ENCODE measurements around the gene C1orf122. TPM values are rescaled to one million over a fixed set of nuclear protein-coding genes. Genes with fewer than 3 reads are reported as not detected.

Gene C1orf122
- total RNA-seq, 1 donor from 2014 or later = 21.2 TPM

DNA sequence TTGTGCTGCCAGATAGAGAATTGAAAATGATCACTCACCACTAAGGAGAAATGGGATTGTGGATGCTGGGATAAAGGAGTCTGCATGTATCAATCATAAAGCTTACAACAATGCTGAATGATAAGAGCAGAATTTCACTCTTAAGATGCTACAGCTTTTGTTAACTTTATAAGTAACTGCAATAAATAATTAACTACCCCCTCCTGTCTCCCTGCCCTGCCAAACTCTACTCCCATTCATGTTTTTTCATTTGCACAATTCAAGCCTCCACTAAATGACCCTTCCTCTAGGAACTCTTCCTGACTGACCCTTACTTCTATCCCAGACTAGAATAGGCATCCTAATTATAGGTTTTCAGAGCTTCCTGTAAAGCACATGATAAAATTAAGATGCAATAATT lies 36.9 kb downstream of the C1orf122 start:
- intact Hi-C loops (cut with micrococcal nuclease) = no loop called here

DNA sequence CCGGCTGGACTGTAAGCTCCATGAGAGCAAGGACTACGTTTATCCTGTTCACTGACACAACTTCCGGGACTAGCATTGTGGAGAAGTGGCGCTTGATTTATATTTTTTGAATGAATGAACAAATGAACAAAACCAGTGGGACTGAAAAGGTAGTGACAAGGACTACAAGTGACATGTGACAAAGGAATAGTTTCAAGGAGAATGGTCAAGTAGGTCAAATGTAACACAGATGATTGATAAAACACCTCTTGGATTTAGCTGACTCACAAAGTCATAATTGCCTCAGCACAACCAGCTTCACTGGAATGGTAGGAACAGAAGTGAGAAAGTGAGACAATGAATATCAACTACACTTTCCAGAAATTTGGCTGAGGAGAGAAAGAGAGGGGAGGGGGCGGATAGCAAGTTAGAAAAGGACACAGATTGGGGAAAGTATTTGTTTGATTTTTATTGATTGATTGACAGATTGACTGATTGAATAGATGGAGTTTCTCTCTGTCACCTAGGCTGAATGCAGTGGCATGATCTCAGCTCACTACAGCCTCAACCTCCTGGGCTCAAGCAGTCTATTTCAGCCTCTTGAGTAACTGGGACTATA lies 37.6 kb downstream of the C1orf122 start:
- intact Hi-C loops (cut with micrococcal nuclease) = no loop called here

DNA sequence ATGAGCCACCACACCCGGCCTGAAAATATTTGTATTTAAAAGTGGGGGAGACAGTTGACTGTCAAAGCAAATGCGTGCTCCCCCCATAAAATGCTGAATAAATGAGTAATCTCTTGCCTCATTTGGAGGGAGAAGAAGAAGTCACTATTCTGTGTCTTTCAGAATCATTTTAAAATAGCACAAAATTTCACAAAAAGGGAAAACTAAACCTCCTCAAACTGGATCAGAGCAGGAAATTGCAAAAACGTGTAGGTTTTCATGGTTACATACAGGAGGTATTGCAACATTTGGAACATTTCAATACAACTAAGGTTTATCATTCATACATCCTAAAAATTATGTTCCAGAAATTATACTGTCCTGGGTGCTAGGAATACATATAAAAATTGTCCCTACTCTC lies 38.2 kb downstream of the C1orf122 start:
- intact Hi-C loops (cut with micrococcal nuclease) = no loop called here

DNA sequence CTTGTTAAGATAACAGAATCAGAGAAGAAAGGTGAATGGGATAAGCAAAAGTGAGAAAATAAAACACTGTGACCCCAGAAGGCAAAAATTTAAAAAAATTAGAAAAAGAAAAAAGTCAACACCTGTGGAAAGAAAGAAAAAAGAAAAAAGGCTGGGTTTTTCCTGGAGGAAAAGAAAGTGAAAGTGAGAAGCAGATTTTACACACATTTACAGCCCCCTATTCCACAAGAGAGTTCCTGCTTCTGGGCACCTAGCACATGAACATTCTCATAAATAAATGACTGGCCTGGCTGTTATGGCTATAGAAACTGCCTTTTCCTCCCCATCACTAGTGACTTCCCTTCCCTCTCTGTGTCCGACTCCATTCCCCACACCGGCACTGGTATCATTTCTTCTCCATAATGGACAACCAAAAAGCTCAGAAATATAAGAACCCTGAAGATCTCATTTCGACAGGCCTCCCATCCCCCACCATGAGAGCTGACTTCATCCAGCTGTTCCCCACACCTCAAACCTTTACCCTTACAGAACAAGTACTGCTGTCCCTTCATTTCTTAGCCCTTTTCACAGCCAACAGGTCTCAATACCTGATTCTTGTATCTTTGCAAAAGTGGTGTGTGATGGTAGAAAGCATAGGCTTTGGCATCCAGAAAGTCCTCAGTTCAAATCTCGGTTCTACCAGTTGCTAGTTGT lies 39.2 kb downstream of the C1orf122 start:
- intact Hi-C loops (cut with micrococcal nuclease) = no loop called here

DNA sequence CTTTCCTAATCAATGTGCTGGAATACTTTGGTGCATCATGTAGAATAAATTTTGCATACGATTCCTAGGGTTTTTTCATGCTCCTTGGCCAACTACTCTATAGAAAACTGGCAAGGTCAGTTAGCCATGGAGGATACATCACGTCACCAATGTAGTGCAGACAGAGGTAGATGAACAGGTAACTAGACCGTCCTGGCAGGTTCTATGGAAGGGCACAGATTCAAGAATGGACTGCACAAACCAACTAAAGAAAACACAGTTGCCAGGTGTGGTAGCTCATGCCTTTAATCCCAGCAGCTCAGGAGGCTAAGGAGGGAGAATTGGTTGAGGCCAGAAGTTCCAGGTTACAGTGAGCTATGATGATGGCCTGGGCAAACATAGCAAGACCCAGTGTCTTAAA lies 41.9 kb downstream of the C1orf122 start:
- intact Hi-C loops (cut with micrococcal nuclease) = no loop called here

DNA sequence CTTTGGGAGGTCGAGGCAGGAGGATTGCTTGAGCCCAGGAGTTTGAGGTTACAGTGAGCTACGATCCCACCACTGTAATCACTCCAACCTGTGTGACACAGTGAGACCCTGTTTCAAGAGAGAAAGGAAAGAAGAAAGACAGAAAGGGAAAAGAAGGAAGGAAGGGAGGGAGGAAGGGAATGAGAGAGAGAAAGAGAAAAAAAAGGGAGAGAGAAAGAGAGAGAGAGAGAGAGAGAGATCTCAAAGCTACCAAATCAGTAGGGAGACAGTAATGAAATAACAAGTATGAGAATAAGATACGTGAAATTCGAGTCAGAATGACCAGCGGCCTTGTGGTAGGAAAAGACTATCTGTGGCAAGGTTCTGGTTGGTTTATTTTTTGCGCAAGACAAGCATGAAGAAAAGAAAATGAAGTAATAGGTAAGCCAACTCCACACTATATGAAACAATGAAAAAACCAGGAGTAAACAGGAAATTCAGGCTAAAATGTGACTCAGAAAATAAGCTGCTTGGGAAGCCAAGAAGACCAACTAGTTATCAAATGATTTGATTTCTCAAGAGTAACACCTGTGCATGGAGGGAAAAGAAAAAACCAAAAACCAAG lies 42.9 kb downstream of the C1orf122 start:
- intact Hi-C loops (cut with micrococcal nuclease) = no loop called here

DNA sequence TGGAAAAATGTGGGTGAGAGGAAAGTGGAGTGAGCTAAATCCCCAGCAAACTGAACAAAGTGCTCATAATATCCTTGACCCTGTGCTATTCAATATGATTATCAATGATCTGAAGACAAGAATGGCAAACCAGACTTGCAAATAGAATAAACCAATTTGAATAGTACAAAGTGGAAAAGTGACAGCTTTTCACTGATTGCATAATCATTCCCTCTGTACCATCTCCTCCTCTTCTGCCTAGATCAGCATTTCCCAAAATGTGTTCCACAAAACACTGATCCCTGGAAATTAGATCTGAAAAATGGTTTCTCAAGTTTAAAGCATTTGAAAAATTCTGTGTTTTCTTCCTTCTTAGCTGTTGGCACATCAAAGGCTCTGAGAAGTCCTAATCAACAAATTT lies 43.7 kb downstream of the C1orf122 start:
- intact Hi-C loops (cut with micrococcal nuclease) = no loop called here

DNA sequence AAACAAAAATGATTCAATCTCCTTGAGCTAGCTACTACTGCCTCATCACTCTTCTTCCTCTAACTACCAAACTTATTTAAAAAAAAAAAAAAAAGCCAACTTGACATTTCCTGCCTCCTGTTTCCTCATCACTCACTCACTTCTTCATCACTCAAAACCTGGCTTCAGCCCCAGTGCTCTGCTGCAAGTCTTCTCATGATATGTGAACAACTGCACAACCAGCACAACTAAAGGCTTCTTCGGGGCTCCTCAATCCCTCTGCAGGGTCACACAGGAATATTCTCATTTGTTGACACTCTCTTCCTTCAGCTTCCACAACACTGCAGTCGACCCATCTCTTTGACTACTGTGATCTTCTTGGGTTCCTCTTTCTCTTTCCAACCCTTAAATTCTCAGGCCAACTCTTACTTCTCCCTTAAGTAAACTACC lies 44.2 kb downstream of the C1orf122 start:
- intact Hi-C loops (cut with micrococcal nuclease) = no loop called here

DNA sequence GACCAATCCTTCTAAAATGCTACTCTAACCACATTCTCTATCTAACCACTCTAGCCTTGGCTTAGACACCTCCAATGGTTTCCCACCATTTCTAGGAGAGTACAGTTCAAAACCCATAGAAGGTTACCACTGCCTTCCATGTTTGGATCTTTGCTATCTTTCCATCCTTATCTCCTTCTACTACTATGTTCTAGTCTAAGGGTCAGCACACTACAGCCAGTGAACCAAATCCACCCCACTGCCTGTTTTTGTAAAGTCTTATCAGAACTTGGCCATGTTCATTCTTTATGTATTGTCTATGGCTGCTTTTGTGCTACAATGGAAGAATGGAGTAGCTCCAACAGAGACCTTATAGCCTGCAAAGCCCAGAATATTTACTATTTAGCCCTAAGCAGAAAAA lies 45.6 kb downstream of the C1orf122 start:
- intact Hi-C loops (cut with micrococcal nuclease) = no loop called here

DNA sequence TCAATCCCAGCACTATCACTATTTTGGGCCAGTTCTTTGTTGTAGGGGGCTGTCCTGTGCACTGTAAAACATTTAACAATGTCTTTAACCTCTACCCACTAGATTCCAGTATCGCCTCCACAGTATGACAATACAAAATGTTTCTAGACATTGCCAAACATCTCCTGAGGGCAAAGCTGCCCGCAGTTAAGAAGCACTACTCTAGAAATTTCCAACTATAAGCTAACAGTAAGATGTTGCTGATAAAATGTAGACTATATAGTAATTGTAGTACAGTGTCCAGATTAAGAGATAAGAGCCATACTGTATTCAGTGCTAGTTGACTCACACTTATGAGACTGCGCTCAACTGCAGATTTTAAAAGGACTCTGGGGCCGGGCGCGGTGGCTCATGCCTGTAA lies 46.8 kb downstream of the C1orf122 start:
- intact Hi-C loops (cut with micrococcal nuclease) = no loop called here

Other genes with a start within 250 kb of the C1orf122 start
- 68.9 TPM in 2 replicates for gene GNL2, start 211.9 kb upstream of the C1orf122 start, total RNA-seq
- not detected in 2 replicates for gene RSPO1, start 172.9 kb upstream of the C1orf122 start, total RNA-seq
- gene CDCA8, start 115.3 kb upstream of the C1orf122 start, total RNA-seq = 64.9 and 66.4 TPM in 2 replicates
- 0.07 TPM in 1 of 2 replicates, not detected in the other for gene EPHA10, start 42.7 kb upstream of the C1orf122 start, total RNA-seq
- gene MANEAL, start 13.9 kb upstream of the C1orf122 start, total RNA-seq = 1.9 TPM in 2 replicates
- gene YRDC, start 418 bp downstream of the C1orf122 start, total RNA-seq = 22.7 and 23.4 TPM in 2 replicates
- gene MTF1, start 51.8 kb downstream of the C1orf122 start, total RNA-seq = 23.7 and 29.1 TPM in 2 replicates
- 28.8 and 32.8 TPM in 2 replicates for gene INPP5B, start 139.3 kb downstream of the C1orf122 start, total RNA-seq
- gene SF3A3, start 182.2 kb downstream of the C1orf122 start, total RNA-seq = 98.8 and 99.2 TPM in 2 replicates
- gene FHL3, start 197.7 kb downstream of the C1orf122 start, total RNA-seq = 14.7 and 16.3 TPM in 2 replicates
- 47.0 and 48.4 TPM in 2 replicates for gene UTP11, start 204.9 kb downstream of the C1orf122 start, total RNA-seq
- gene POU3F1, start 239.0 kb downstream of the C1orf122 start, total RNA-seq = not detected in 2 replicates